ENCODE measurements around the gene ZBTB7C. TPM values are rescaled to one million over a fixed set of nuclear protein-coding genes. Genes with fewer than 3 reads are reported as not detected.

Gene ZBTB7C
- total RNA-seq, 1 experiment from 2014 or later, result 0.33 TPM

- no peak overlapping the region for H3K27ac ChIP-seq (ENCODE audit: insufficient read length, low read depth, low read length)
- H4K20me1 ChIP-seq (ENCODE audit: control insufficient read depth, insufficient read depth, insufficient read length), result no peaks in the 10 kb centered on the region
- Mint-ChIP-seq H3K27me3 (ENCODE audit: low read depth) (peaks cover 11% of the 10 kb centered on the region), H3K4me3 (no peak overlapping the region), H3K9me3 (no peaks in the 10 kb centered on the region; a peak in 1 of 5 replicates), H3K27ac (no peak overlapping the region), H3K36me3 (ENCODE audit: insufficient read depth in 1 of 3, low read depth in 3 of 3) (no peaks in the 10 kb centered on the region), H3K4me1 (peaks cover 36 to 37% of the 10 kb centered on the region in 2 experiments)
- H3K56ac ChIP-seq (ENCODE audit: insufficient read length, low read depth, low read length), result no peak overlapping the region
- H3K23me2 ChIP-seq (ENCODE audit: insufficient read length, low read depth, low read length, poor library complexity, severe bottlenecking), result no peaks in the 10 kb centered on the region
- no peak for TF ChIP-seq CTCF (conservative IDR thresholded peaks at IDR 0.05)
- H3K4me2 ChIP-seq (ENCODE audit: insufficient read depth, insufficient read length, low read length), result no peak overlapping the region
- no peak overlapping the region for H2BK120ac ChIP-seq (ENCODE audit: low read depth, low read length, poor library complexity, severe bottlenecking)
- H3T11ph ChIP-seq (ENCODE audit: low read length), result no peak overlapping the region
- no peak overlapping the region for H2AK5ac ChIP-seq (ENCODE audit: insufficient read length, low read length)
- H3K18ac ChIP-seq (ENCODE audit: insufficient read length, low read depth, low read length), result no peak overlapping the region
- no peaks in the 10 kb centered on the region for H3K79me2 ChIP-seq (ENCODE audit: insufficient read depth, low read length)
- H2BK12ac ChIP-seq (ENCODE audit: insufficient read length, low read depth, low read length), result no peak overlapping the region
- no peaks in the 10 kb centered on the region for H3K9me3 ChIP-seq (ENCODE audit: control insufficient read depth, low read depth, low read length)
- no peaks in the 10 kb centered on the region for H3K79me1 ChIP-seq (ENCODE audit: insufficient read depth, low read depth, low read length, poor library complexity, severe bottlenecking)
- H3K4ac ChIP-seq (ENCODE audit: low read depth, low read length), result no peak overlapping the region
- no peak overlapping the region for H2BK5ac ChIP-seq (ENCODE audit: insufficient read length, low read length)
- no peak for DNase-seq
- no peaks in the 10 kb centered on the region for H3K27me3 ChIP-seq (ENCODE audit: insufficient read depth, low read length)
- H2BK15ac ChIP-seq (ENCODE audit: low read depth, low read length), result no peak overlapping the region
- H3K14ac ChIP-seq (ENCODE audit: insufficient read depth, low read length), result no peak overlapping the region
- H4K5ac ChIP-seq (ENCODE audit: insufficient read length, low read depth, low read length), result no peak overlapping the region
- no peak overlapping the region for H2BK20ac ChIP-seq (ENCODE audit: low read depth, low read length, poor library complexity, severe bottlenecking)
- no peak overlapping the region for H3K9ac ChIP-seq (ENCODE audit: extremely low read depth, insufficient read length, low read length)
- no peak overlapping the region for H4K91ac ChIP-seq (ENCODE audit: insufficient read length, low read depth, low read length)
- H3K4me1 ChIP-seq (ENCODE audit: insufficient read depth, low read length), result peaks cover 5% of the 10 kb centered on the region; the same call in 1 of the 2 replicates
- H3K23ac ChIP-seq (ENCODE audit: insufficient read length, low read depth, low read length), result no peak overlapping the region
- H2AFZ ChIP-seq (ENCODE audit: low read length), result no peak overlapping the region
- WGBS (ENCODE audit: extremely low coverage, insufficient read length, low lambda C conversion rate), result no CpG with 5 or more reads among the region's 6 CpGs
- no peak overlapping the region for H4K8ac ChIP-seq (replicated peaks; ENCODE audit: insufficient read length, low read depth, low read length)
Observed at GRCh38 chr18:48313792-48314191, 95.4 kb downstream of the ZBTB7C start.

Measured in H9 (cell line).